ENCODE data around the gene CSF3R. TPM values are rescaled to one million over a fixed set of nuclear protein-coding genes. Genes with fewer than 3 reads are reported as not detected.

Gene CSF3R
- total RNA-seq, 2 donors from 2014 or later, result 5.2 TPM; not detected in 1

DNA sequence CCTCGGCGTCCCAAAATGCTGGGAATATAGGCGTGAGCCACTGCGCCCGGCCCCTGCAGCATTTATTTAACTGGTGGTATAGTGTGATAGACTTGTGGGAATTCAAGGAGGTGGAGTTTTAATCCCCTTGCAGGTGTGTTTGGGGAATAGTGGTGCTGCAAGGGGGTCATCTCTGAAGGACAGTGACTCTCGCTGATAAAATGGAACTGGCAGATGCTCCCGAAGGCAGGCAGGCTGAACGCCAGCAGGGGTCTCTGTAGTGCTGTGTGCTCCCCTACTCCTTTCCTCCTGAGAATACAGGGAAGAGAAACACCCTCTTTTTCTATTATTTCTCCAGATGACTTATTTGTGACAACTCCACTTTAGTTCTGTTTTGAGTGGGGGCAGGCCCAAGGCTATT, 36.4 kb downstream of the CSF3R start:
- peak in 1 of 4 donors; percentile 10 for DNase-seq
- no peak overlapping the region for H3K4me3 ChIP-seq
- ATAC-seq, result no peak
- H3K4me1 ChIP-seq, result peaks cover 13% of the 10 kb centered on the region
- no peak for TF ChIP-seq POLR2A (IDR thresholded peaks at IDR 0.05)
- TF ChIP-seq, protein P1, sequence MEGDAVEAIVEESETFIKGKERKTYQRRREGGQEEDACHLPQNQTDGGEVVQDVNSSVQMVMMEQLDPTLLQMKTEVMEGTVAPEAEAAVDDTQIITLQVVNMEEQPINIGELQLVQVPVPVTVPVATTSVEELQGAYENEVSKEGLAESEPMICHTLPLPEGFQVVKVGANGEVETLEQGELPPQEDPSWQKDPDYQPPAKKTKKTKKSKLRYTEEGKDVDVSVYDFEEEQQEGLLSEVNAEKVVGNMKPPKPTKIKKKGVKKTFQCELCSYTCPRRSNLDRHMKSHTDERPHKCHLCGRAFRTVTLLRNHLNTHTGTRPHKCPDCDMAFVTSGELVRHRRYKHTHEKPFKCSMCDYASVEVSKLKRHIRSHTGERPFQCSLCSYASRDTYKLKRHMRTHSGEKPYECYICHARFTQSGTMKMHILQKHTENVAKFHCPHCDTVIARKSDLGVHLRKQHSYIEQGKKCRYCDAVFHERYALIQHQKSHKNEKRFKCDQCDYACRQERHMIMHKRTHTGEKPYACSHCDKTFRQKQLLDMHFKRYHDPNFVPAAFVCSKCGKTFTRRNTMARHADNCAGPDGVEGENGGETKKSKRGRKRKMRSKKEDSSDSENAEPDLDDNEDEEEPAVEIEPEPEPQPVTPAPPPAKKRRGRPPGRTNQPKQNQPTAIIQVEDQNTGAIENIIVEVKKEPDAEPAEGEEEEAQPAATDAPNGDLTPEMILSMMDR (IDR thresholded peaks at IDR 0.05), result peak in 1 of 7 experiments; percentile 4
- no peaks in the 10 kb centered on the region for H3K9me3 ChIP-seq
- intact Hi-C loops (cut with DNase I), result no loop called here
- no peaks in the 10 kb centered on the region for H3K27me3 ChIP-seq
- 70 to 81% methylated on average over 8 of the region's 8 CpGs for WGBS, 2 donors
- no peaks in the 10 kb centered on the region for H3K36me3 ChIP-seq (replicated peaks in 1 of 2; ENCODE audit: insufficient read depth in 1 of 2, low read depth in 2 of 2)
- no peak overlapping the region for H3K27ac ChIP-seq

DNA sequence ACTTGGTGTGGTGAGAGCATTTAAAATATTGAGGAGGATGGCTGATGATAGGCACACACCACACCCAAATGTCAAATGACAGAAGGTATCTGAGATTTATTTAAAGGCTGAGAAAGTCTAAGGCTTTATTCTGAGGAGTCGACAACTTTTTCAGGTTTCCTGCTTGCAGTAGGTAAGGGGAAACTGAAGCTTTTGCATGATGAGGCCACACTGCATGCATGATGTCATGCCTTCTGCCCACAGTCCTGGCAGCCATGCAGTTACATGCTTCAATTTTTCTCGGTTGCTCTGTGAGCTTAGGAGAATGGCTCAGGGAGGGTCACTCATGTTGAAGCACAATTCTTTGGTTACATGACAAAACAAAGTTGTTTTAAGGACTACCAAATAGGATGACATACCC, 39.4 kb downstream of the CSF3R start:
- Histone ChIP-seq H3K9me3 (no peaks in the 10 kb centered on the region), H3K4me1 (no peaks in the 10 kb centered on the region), H3K27ac (no peak overlapping the region), H3K4me3 (no peak overlapping the region), H3K36me3 (replicated peaks in 1 of 2; ENCODE audit: insufficient read depth in 1 of 2, low read depth in 2 of 2) (no peaks in the 10 kb centered on the region), H3K27me3 (no peaks in the 10 kb centered on the region)
- ATAC-seq, result no peak
- WGBS, 2 donors, result 73 to 75% methylated on average over 2 of the region's 2 CpGs
- DNase-seq, result no peak
- TF ChIP-seq POLR2A (IDR thresholded peaks at IDR 0.05), result no peak
- TF ChIP-seq, protein P1 (IDR thresholded peaks at IDR 0.05), result no peak
- intact Hi-C loops (cut with DNase I), result no loop called here

DNA sequence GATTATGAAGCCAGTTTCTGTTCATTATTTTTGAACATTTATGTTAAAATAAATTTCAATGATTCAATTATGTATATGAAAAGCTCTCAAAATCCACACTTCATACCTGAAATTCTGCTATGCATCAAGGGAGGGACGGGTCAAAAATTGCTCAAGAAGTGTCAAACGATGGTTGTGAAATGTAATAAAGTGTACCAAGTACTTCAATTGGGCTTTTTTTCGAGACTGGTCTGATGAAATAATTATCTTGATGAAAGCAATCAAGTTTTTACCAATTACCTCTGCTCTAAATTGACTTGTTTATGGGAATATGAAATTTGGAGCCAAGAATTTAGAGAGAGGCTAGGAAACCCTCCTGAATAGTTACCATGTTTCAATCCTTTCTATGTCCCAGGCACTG, 40.4 kb downstream of the CSF3R start:
- no peaks in the 10 kb centered on the region for H3K4me1 ChIP-seq
- TF ChIP-seq POLR2A (IDR thresholded peaks at IDR 0.05), result no peak
- TF ChIP-seq, protein P1 (IDR thresholded peaks at IDR 0.05), result no peak
- WGBS, 2 donors, result 75 to 85% methylated on average over 3 of the region's 3 CpGs
- H3K9me3 ChIP-seq, result no peaks in the 10 kb centered on the region
- H3K27me3 ChIP-seq, result no peaks in the 10 kb centered on the region
- no peaks in the 10 kb centered on the region for H3K36me3 ChIP-seq (replicated peaks in 1 of 2; ENCODE audit: insufficient read depth in 1 of 2, low read depth in 2 of 2)
- H3K4me3 ChIP-seq, result no peak overlapping the region
- ATAC-seq, result no peak
- intact Hi-C loops (cut with DNase I), result no loop called here
- H3K27ac ChIP-seq, result no peak overlapping the region
- no peak for DNase-seq

DNA sequence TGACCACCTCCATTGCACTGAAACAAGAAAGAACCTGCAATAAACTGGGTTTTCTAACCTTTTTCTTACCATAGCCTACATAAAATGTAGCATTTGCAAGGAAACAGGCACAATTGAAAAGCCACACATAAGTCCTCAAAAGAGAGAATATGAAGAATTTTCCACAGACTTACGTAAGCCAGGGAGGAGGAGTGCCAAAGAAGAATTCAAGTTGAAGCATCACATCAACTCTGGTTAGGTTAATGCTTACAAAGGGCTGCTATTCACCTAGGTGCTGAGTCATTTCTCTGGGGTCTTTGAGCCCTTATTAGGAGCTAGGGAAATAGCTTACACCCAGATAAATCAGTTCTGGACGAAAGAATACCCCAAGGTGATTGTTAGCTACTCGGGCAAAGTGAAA, 42.1 kb downstream of the CSF3R start:
- intact Hi-C loops (cut with DNase I), result no loop called here
- Histone ChIP-seq H3K36me3 (replicated peaks in 1 of 2; ENCODE audit: insufficient read depth in 1 of 2, low read depth in 2 of 2) (no peaks in the 10 kb centered on the region), H3K27ac (no peak overlapping the region), H3K27me3 (no peaks in the 10 kb centered on the region), H3K4me3 (no peak overlapping the region), H3K9me3 (no peaks in the 10 kb centered on the region), H3K4me1 (no peaks in the 10 kb centered on the region)
- DNase-seq, result no peak
- TF ChIP-seq POLR2A (IDR thresholded peaks at IDR 0.05), result no peak
- TF ChIP-seq, protein P1 (IDR thresholded peaks at IDR 0.05), result no peak
- no peak for ATAC-seq
- 80 to 90% methylated on average over 3 of the region's 3 CpGs for WGBS, 2 donors

DNA sequence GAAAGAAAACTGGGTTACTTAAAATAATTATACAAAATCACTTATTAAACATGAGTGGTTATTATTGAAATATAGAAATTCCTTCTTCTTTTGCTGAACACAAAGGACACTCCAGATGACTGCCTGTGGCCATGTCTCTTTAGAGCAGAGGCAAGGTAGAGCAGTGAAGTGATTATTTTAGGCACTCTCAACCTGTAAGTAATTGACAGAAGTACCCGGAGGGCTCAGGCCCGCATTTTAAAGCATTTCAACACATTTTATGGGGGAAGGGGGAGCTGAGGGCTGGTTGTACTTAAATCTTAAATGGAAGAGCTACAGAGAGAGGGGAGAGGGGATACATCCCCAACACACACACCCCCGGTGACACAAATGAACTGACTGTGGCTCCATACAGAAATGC, 42.7 kb downstream of the CSF3R start:
- no peaks in the 10 kb centered on the region for H3K4me1 ChIP-seq
- no peak overlapping the region for H3K4me3 ChIP-seq
- ATAC-seq (no peak), DNase-seq (no peak)
- WGBS, 2 donors, result 55 to 59% methylated on average over 3 of the region's 3 CpGs
- H3K36me3 ChIP-seq (replicated peaks in 1 of 2; ENCODE audit: insufficient read depth in 1 of 2, low read depth in 2 of 2), result no peaks in the 10 kb centered on the region
- H3K27me3 ChIP-seq, result no peaks in the 10 kb centered on the region
- no peaks in the 10 kb centered on the region for H3K9me3 ChIP-seq
- H3K27ac ChIP-seq, result no peak overlapping the region
- TF ChIP-seq, protein P1 (IDR thresholded peaks at IDR 0.05), result no peak
- TF ChIP-seq POLR2A (IDR thresholded peaks at IDR 0.05), result no peak
- intact Hi-C loops (cut with DNase I), result no loop called here
